ENCODE measurements around the gene RAB8A. TPM values are rescaled to one million over a fixed set of nuclear protein-coding genes. Genes with fewer than 3 reads are reported as not detected.

The RAB8A gene
- polyA plus RNA-seq, 1 experiment = 78.6 TPM

- Histone ChIP-seq H3K36me3 (ENCODE audit: control insufficient read depth, insufficient read depth, low read length) (no peaks in the 10 kb centered on the region), H3K4me3 (ENCODE audit: low read depth, low read length) (no peak overlapping the region), H3K27me3 (ENCODE audit: control insufficient read depth, insufficient read depth, low read length) (no peaks in the 10 kb centered on the region)
- ChIA-PET CTCF (no interaction called here), POLR2A (no interaction called here)
- TF ChIP-seq, protein P1, sequence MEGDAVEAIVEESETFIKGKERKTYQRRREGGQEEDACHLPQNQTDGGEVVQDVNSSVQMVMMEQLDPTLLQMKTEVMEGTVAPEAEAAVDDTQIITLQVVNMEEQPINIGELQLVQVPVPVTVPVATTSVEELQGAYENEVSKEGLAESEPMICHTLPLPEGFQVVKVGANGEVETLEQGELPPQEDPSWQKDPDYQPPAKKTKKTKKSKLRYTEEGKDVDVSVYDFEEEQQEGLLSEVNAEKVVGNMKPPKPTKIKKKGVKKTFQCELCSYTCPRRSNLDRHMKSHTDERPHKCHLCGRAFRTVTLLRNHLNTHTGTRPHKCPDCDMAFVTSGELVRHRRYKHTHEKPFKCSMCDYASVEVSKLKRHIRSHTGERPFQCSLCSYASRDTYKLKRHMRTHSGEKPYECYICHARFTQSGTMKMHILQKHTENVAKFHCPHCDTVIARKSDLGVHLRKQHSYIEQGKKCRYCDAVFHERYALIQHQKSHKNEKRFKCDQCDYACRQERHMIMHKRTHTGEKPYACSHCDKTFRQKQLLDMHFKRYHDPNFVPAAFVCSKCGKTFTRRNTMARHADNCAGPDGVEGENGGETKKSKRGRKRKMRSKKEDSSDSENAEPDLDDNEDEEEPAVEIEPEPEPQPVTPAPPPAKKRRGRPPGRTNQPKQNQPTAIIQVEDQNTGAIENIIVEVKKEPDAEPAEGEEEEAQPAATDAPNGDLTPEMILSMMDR (IDR thresholded peaks at IDR 0.05; ENCODE audit: insufficient read depth, low read depth, low read length) = no peak
- DNase-seq (ENCODE audit: low read depth) = no peak
These were observed 40.5 kb upstream of the RAB8A start for GRCh38 chr19:16071072-16071691.

DNA sequence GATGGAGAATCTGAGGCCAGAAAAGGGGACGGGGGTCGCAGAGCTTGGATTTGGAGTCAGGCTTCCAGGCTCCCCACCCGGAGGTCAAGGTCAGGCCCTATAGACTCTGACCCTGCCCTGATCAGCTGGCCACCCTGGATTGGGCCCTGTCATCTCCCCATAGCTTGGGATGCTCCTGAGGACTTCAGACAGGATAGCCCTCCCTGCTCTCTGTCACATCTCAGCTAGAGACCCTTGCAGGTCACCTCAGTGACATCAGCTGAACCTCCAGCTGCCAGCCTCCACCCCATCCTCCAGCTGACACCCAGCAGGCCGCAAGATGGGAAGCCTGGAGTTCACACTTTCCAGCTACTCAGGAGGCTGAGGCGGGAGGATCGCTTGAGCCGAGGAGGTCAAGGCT, 38.2 kb upstream of the RAB8A start:
- CTCF ChIA-PET = interaction anchor here (0.6 to 6.9 kb wide), 4 partner anchors 10 to 42 kb away, joined by 3 to 48 read pairs (median 4); no protein-coding TSS in a partner anchor
- Histone ChIP-seq H3K27me3 (ENCODE audit: control insufficient read depth, insufficient read depth, low read length) (no peaks in the 10 kb centered on the region), H3K4me3 (ENCODE audit: low read depth, low read length) (no peak overlapping the region), H3K36me3 (ENCODE audit: control insufficient read depth, insufficient read depth, low read length) (no peaks in the 10 kb centered on the region; the same call in 1 of the 2 replicates)
- POLR2A ChIA-PET = interaction anchor here (0.7 kb wide), 1 partner anchor 33 kb away, joined by 9 read pairs; no protein-coding TSS in a partner anchor
- TF ChIP-seq, protein P1 (IDR thresholded peaks at IDR 0.05; ENCODE audit: insufficient read depth, low read depth, low read length) = no peak
- no peak for DNase-seq (ENCODE audit: low read depth)

DNA sequence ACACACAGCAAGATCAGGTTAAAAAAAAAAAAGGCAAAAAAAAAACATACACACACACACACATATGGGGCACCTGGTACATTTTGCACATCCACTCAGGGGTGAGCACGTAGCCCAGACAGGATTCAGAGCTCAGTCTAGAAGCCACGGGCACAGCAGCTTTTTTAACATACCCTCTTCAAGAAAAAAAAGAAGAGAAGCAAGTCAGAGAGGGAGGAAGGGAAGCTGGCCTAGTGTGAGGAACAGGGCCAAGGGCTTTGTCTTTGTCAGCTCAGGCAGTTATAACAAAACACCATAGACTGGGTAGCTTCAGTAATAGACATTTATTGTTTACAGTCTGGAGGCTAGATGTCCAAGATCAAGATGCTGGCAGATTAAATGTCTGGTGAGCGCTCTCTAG, 37.7 kb upstream of the RAB8A start:
- POLR2A ChIA-PET = interaction anchor here (0.7 kb wide), 1 partner anchor 33 kb away, joined by 9 read pairs; no protein-coding TSS in a partner anchor
- TF ChIP-seq, protein P1 (IDR thresholded peaks at IDR 0.05; ENCODE audit: insufficient read depth, low read depth, low read length) = no peak
- CTCF ChIA-PET = interaction anchor here (0.6 to 6.9 kb wide), 5 partner anchors 10 to 43 kb away, joined by 3 to 48 read pairs (median 4); no protein-coding TSS in a partner anchor
- DNase-seq (ENCODE audit: low read depth) = no peak
- H3K36me3 ChIP-seq (ENCODE audit: control insufficient read depth, insufficient read depth, low read length) = no peaks in the 10 kb centered on the region; the same call in 1 of the 2 replicates
- no peak overlapping the region for H3K4me3 ChIP-seq (ENCODE audit: low read depth, low read length)
- H3K27me3 ChIP-seq (ENCODE audit: control insufficient read depth, insufficient read depth, low read length) = no peaks in the 10 kb centered on the region

- CTCF ChIA-PET = interaction anchor here (1.1 to 6.9 kb wide), 3 partner anchors 11 to 36 kb away, joined by 3 to 48 read pairs (median 16); no protein-coding TSS in a partner anchor
- DNase-seq (ENCODE audit: low read depth) = no peak
- POLR2A ChIA-PET = no interaction called here
- Histone ChIP-seq H3K4me3 (ENCODE audit: low read depth, low read length) (no peak overlapping the region), H3K36me3 (ENCODE audit: control insufficient read depth, insufficient read depth, low read length) (no peaks in the 10 kb centered on the region; the same call in 1 of the 2 replicates), H3K27me3 (ENCODE audit: control insufficient read depth, insufficient read depth, low read length) (no peaks in the 10 kb centered on the region)
- TF ChIP-seq, protein P1 (IDR thresholded peaks at IDR 0.05; ENCODE audit: insufficient read depth, low read depth, low read length) = no peak
These were observed 37.0 kb upstream of the RAB8A start for GRCh38 chr19:16074488-16075365.

Data from BJ (cell line).